NB4 (cell line): ENCODE measurements around the gene TMEM200C.

Experiments
- DNase-seq: peaks from one replicate; pipeline ENCODE4 v3.0.0; 2010; ENCODE audit warnings: low read depth
- H3K4me3 ChIP-seq: one replicate; pipeline ENCODE4 v1.5.1; 2011; ENCODE audit warnings: mild to moderate bottlenecking, low read depth, low read length, moderate library complexity
- MAX ChIP-seq: IDR thresholded peaks from 2 replicates; pipeline ENCODE4 v1.6.1; 2011; ENCODE audit warnings: low read depth, low read length
- MYC ChIP-seq: IDR thresholded peaks from 2 replicates; pipeline ENCODE4 v1.6.1; 2011; ENCODE audit warnings: low read depth, low read length
- POLR2A ChIP-seq: IDR thresholded peaks from 2 replicates; pipeline ENCODE4 v1.6.1; 2011; ENCODE audit warnings: mild to moderate bottlenecking; ENCODE audit not compliant: insufficient read length; ENCODE audit errors: extremely low read depth
- TF ChIP-seq, protein P1 (sequence below): IDR thresholded peaks from one replicate; pipeline ENCODE4 v1.5.1; 2012; ENCODE audit warnings: low read depth, low read length

Gene TMEM200C

GRCh38 chr18:5895299-5895875 is at the start of gene TMEM200C:
TSS of gene TMEM200C (minus strand) at chr18:5895522. CDS start at chr18:5892063, 3,459 bp downstream.
- DNase-seq: no peak
- H3K4me3 ChIP-seq: no peak within 1 kb of the TSS
- TF ChIP-seq, protein P1, sequence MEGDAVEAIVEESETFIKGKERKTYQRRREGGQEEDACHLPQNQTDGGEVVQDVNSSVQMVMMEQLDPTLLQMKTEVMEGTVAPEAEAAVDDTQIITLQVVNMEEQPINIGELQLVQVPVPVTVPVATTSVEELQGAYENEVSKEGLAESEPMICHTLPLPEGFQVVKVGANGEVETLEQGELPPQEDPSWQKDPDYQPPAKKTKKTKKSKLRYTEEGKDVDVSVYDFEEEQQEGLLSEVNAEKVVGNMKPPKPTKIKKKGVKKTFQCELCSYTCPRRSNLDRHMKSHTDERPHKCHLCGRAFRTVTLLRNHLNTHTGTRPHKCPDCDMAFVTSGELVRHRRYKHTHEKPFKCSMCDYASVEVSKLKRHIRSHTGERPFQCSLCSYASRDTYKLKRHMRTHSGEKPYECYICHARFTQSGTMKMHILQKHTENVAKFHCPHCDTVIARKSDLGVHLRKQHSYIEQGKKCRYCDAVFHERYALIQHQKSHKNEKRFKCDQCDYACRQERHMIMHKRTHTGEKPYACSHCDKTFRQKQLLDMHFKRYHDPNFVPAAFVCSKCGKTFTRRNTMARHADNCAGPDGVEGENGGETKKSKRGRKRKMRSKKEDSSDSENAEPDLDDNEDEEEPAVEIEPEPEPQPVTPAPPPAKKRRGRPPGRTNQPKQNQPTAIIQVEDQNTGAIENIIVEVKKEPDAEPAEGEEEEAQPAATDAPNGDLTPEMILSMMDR: no peak
- no peak for TF ChIP-seq MAX
- TF ChIP-seq MYC: no peak
- TF ChIP-seq POLR2A: no peak

- DNase-seq: no peak
- H3K4me3 ChIP-seq: no peak overlapping the region
- TF ChIP-seq, protein P1: no peak
- TF ChIP-seq POLR2A (no peak), MAX (no peak), MYC (no peak)
Observed at GRCh38 chr18:5944448-5944847, 49.1 kb upstream of the TMEM200C start.

DNA sequence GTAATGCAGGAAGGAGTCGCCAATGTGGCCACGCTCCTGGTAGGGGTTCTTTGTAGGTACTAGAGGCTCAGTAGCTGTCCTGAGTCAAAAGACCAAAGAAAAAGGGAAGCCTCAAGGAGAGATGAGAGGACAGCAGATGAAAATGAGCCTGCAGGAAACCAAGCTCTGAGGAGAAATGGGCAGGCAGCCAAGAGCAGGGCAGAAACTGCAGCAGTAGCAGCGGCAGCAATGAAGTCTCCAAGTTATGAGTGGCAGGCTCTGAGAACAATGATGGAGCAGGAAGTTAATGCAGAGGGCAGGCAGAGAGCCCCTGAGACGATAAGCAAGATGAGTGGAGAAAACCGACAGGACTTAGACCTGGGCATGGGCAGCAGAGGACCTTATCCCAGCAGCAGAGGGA is 48.2 kb upstream of the TMEM200C start:
- no peak for DNase-seq
- TF ChIP-seq MYC (no peak), POLR2A (no peak), MAX (no peak)
- TF ChIP-seq, protein P1: no peak
- no peak overlapping the region for H3K4me3 ChIP-seq

DNA sequence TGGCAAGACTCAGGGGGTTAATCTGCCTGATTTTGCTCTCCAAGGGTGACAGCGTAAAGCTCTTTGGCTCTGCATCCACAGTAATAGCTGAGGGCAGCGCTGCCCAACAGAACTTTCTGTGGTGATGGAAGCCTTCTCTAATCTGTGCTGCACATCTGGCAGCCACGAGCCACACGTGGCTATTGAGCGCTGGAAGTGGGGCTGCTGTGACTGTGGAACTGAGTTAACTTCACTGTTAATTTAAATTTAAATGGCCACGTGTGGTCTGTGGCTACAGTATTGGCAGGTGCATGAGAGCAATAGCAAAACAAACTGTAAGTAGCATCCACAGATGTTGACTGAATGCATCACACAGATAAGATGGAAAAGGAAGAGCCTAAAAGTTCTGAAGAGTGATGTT is 47.3 kb upstream of the TMEM200C start:
- TF ChIP-seq MAX (no peak), MYC (no peak), POLR2A (no peak)
- TF ChIP-seq, protein P1: no peak
- H3K4me3 ChIP-seq: no peak overlapping the region
- no peak for DNase-seq

- no peak for DNase-seq
- no peak overlapping the region for H3K4me3 ChIP-seq
Observed at GRCh38 chr18:5941890-5942289, 46.6 kb upstream of the TMEM200C start.

More at GRCh38 chr18:5941890-5942289, 46.6 kb upstream of the TMEM200C start:
- TF ChIP-seq, protein P1: no peak
- TF ChIP-seq MYC (no peak), MAX (no peak)
